H1 (cell line): ENCODE results near the gene PGD. TPM values are rescaled to one million over a fixed set of nuclear protein-coding genes. Genes with fewer than 3 reads are reported as not detected.
"Not testable (repeated sequence)": the region's sequence is repeated elsewhere in the genome, so short reads cannot be mapped to it uniquely, and the experiment has no call there.

Experiments
- CTCF ChIA-PET: fragments of 300-600 bp; sonication (Branson Sonifier 250); formaldehyde crosslinking; loops from one replicate; lab custom pipeline; 2021; ENCODE audit not compliant: partially characterized antibody; lab: Charles Lee
- POLR2A ChIA-PET: fragments of 300-600 bp; sonication (Branson Sonifier 250); formaldehyde crosslinking; loops from one replicate; lab custom pipeline; 2021; ENCODE audit warnings: inconsistent platforms; ENCODE audit not compliant: partially characterized antibody; lab: Charles Lee
- DNase-seq, 2 experiments: peaks; one replicate each; pipeline versions ENCODE4 v3.0.0 to v3.0.0-alpha.2; 2010 to 2022; ENCODE audit warnings: low spot score in 2 of 2, low read depth in 1 of 2, mixed read lengths in 1 of 2
- FAIRE-seq: peaks from 2 replicates; lab custom pipeline; 2011; peaks lifted over from hg19 to GRCh38; lab: Jason Lieb, UNC
- H2AFZ ChIP-seq: 2 replicates; pipeline ENCODE4 v1.8.1; 2012; ENCODE audit warnings: low read length, inconsistent platforms
- H2AK5ac ChIP-seq: 2 replicates; pipeline ENCODE4 v1.6.1; 2013; ENCODE audit warnings: low read depth, low read length
- H2BK120ac ChIP-seq: replicated peaks from 2 replicates; pipeline ENCODE3; 2013; ENCODE audit warnings: low read depth, low read length, inconsistent platforms
- H2BK12ac ChIP-seq: 2 replicates; pipeline ENCODE4 v1.6.1; 2013; ENCODE audit warnings: low read depth, low read length
- H2BK15ac ChIP-seq: 2 replicates; pipeline ENCODE4 v1.6.1; 2013; ENCODE audit warnings: low read length
- H2BK20ac ChIP-seq: 2 replicates; pipeline ENCODE4 v1.6.1; 2013; ENCODE audit warnings: low read length
- H2BK5ac ChIP-seq: 2 replicates; pipeline ENCODE4 v1.6.1; 2013; ENCODE audit warnings: low read depth, low read length
- H3K14ac ChIP-seq: 2 replicates; pipeline ENCODE4 v1.6.1; 2013; ENCODE audit warnings: inconsistent platforms; ENCODE audit not compliant: insufficient read length
- H3K18ac ChIP-seq: 2 replicates; pipeline ENCODE4 v1.6.1; 2013; ENCODE audit warnings: low read length; ENCODE audit errors: extremely low read depth
- H3K23ac ChIP-seq: 2 replicates; pipeline ENCODE4 v1.6.1; 2013; ENCODE audit warnings: inconsistent platforms; ENCODE audit not compliant: insufficient read length
- H3K23me2 ChIP-seq: 2 replicates; pipeline ENCODE4 v1.6.1; 2013; ENCODE audit warnings: low read depth, low read length
- H3K27ac ChIP-seq: 2 replicates; pipeline ENCODE4 v1.6.1; 2011; ENCODE audit warnings: low read depth, low read length, inconsistent platforms
- H3K27me3 ChIP-seq, 4 experiments: replicated peaks in 1 of 4; 1 replicate in 1 of 4; 2 replicates in 3 of 4; pipeline versions ENCODE4 v1.6.1 to v1.8.1; 2011 to 2013; ENCODE audit warnings: low read length in 3 of 4, mild to moderate bottlenecking in 3 of 4, inconsistent platforms in 2 of 4, mixed read lengths in 2 of 4, moderate library complexity in 1 of 4; ENCODE audit not compliant: control insufficient read depth in 3 of 4, insufficient read depth in 3 of 4; ENCODE audit errors: extremely low read depth in 1 of 4
- H3K36me3 ChIP-seq, 4 experiments: 2 replicates each; pipeline versions ENCODE4 v1.6.1 to v1.8.1; 2011 to 2013; ENCODE audit warnings: mild to moderate bottlenecking in 4 of 4, low read length in 3 of 4, moderate library complexity in 2 of 4, control low read depth in 1 of 4, inconsistent platforms in 1 of 4; ENCODE audit not compliant: insufficient read depth in 4 of 4, control insufficient read depth in 2 of 4
- H3K4ac ChIP-seq: replicated peaks from 2 replicates; pipeline ENCODE3; 2013; ENCODE audit warnings: low read length, low read depth, mixed read lengths, inconsistent platforms; ENCODE audit not compliant: insufficient read length
- H3K4me1 ChIP-seq, 4 experiments: replicated peaks in 1 of 4; 1 replicate in 1 of 4; 2 replicates in 3 of 4; pipeline versions ENCODE4 v1.6.1 to v1.8.1; 2011 to 2013; ENCODE audit warnings: low read length in 3 of 4, inconsistent platforms in 2 of 4, mixed read lengths in 1 of 4; ENCODE audit not compliant: insufficient read depth in 4 of 4, control insufficient read depth in 3 of 4
- H3K4me2 ChIP-seq, 2 experiments: 2 replicates each; pipeline versions ENCODE4 v1.6.1 to v1.8.1; 2011 to 2013; ENCODE audit warnings: low read depth in 2 of 2, low read length in 2 of 2, control low read depth in 1 of 2, inconsistent platforms in 1 of 2, mild to moderate bottlenecking in 1 of 2; ENCODE audit not compliant: insufficient read depth in 1 of 2
- H3K4me3 ChIP-seq, 4 experiments: fragments of 200-600, 300-600 bp in 1 of 4; sonication (generic), shearing (Covaris generic), sonication (Bioruptor Twin) in 1 of 4; 2 replicates each; pipeline versions ENCODE4 v1.5.1 to v1.8.1; 2011 to 2016; ENCODE audit warnings: low read length in 4 of 4, low read depth in 3 of 4, control low read depth in 2 of 4, inconsistent platforms in 2 of 4, mild to moderate bottlenecking in 2 of 4, mixed read lengths in 1 of 4, moderate library complexity in 1 of 4; ENCODE audit not compliant: insufficient read depth in 2 of 4; ENCODE audit errors: extremely low read depth in 1 of 4
- H3K56ac ChIP-seq: replicated peaks from 2 replicates; pipeline ENCODE3; 2013; ENCODE audit warnings: low read depth, mild to moderate bottlenecking, mixed read lengths, low read length, inconsistent platforms; ENCODE audit not compliant: insufficient read length
- H3K79me1 ChIP-seq: 2 replicates; pipeline ENCODE4 v1.6.1; 2013; ENCODE audit warnings: low read depth, low read length, control low read depth
- H3K79me2 ChIP-seq, 2 experiments: 2 replicates each; pipeline versions ENCODE4 v1.6.1 to v1.8.1; 2012 to 2013; ENCODE audit warnings: low read length in 2 of 2, mild to moderate bottlenecking in 2 of 2, inconsistent platforms in 1 of 2; ENCODE audit not compliant: insufficient read depth in 2 of 2, control insufficient read depth in 1 of 2
- H3K9ac ChIP-seq, 4 experiments: replicated peaks in 1 of 4; 1 replicate in 1 of 4; 2 replicates in 3 of 4; pipeline versions ENCODE4 v1.6.1 to v1.8.1; 2011 to 2013; ENCODE audit warnings: low read depth in 3 of 4, low read length in 3 of 4, control low read depth in 2 of 4, mild to moderate bottlenecking in 2 of 4, moderate library complexity in 2 of 4, inconsistent platforms in 1 of 4; ENCODE audit errors: extremely low read depth in 1 of 4
- H3K9me3 ChIP-seq, 2 experiments: 2 replicates each; pipeline versions ENCODE4 v1.6.1 to v1.8.1; 2012 to 2013; ENCODE audit warnings: mild to moderate bottlenecking in 2 of 2, moderate library complexity in 2 of 2, control low read depth in 1 of 2, inconsistent platforms in 1 of 2, low read depth in 1 of 2, low read length in 1 of 2, mixed read lengths in 1 of 2; ENCODE audit not compliant: insufficient read depth in 2 of 2
- H4K20me1 ChIP-seq, 2 experiments: replicated peaks in 1 of 2; 2 replicates each; pipeline versions ENCODE3 to v1.8.1; 2011 to 2013; ENCODE audit warnings: inconsistent platforms in 2 of 2, low read length in 2 of 2, mild to moderate bottlenecking in 1 of 2; ENCODE audit not compliant: insufficient read depth in 2 of 2, control insufficient read depth in 1 of 2
- H4K5ac ChIP-seq: 2 replicates; pipeline ENCODE4 v1.6.1; 2013; ENCODE audit warnings: low read length, low read depth, mixed read lengths, inconsistent platforms; ENCODE audit not compliant: insufficient read length
- H4K8ac ChIP-seq: 2 replicates; pipeline ENCODE4 v1.8.0; 2013; ENCODE audit warnings: mild to moderate bottlenecking, moderate library complexity, low read length, inconsistent platforms; ENCODE audit not compliant: insufficient read depth; ENCODE audit errors: extremely low read depth
- H4K91ac ChIP-seq: replicated peaks from 2 replicates; pipeline ENCODE3; 2013; ENCODE audit warnings: low read length, mixed read lengths, inconsistent platforms; ENCODE audit not compliant: insufficient read length
- WGBS, 2 experiments: shearing (Covaris generic) in 1 of 2; methylation state at CpG; one replicate each; pipeline versions ENCODE4 v1.1.6 to v1.1.7; 2013 to 2015; ENCODE audit warnings: low lambda C conversion rate in 2 of 2, mixed read lengths in 2 of 2, inconsistent platforms in 1 of 2, low coverage in 1 of 2, missing lambda C conversion rate in 1 of 2; ENCODE audit not compliant: insufficient replicate concordance in 2 of 2, insufficient coverage in 1 of 2, insufficient read length in 1 of 2; ENCODE audit errors: extremely low coverage in 1 of 2, missing lambda C conversion rate in 1 of 2; 5-methylcytosine and 5-hydroxymethylcytosine counted together
- polyA plus RNA-seq, 7 experiments: library from polyadenylated mRNA; depleted of rRNA in 3 of 7; stranded (reverse) in 5 of 7; unstranded in 2 of 7; fragments of >200 nt in 5 of 7; fragments of 200-250 nt in 2 of 7; gene quantifications; 1 replicate in 5 of 7; 2 replicates in 1 of 7; 4 replicates in 1 of 7; pipeline versions ENCODE4 v1.2.1 to v1.2.3, GENCODE V29; 2011 to 2013; ENCODE audit warnings: missing spikeins in 2 of 7, mixed read lengths in 2 of 7
- total RNA-seq: library from RNA; stranded (reverse); fragmentation: NEBNext Ultra II Directional; extraction: Animal tissue kit (Norgen Biotek cat#: 25700); gene quantifications from 2 replicates; pipeline ENCODE4 v1.2.1, GENCODE V29; 2021

PGD gene
- total and polyA plus RNA-seq, 2 of the 8 experiments (the other 6 are each of a cell fraction or from before 2014, with no cell fraction given): 191 to 331 TPM

- not testable (repeated sequence) for H2BK5ac ChIP-seq, H3K9me3 ChIP-seq, H3K4ac ChIP-seq, H3K79me1 ChIP-seq, H3K27me3 ChIP-seq, H2AFZ ChIP-seq, H2BK15ac ChIP-seq, H3K9ac ChIP-seq, H4K5ac ChIP-seq, H3K18ac ChIP-seq, H3K4me1 ChIP-seq, H4K8ac ChIP-seq, FAIRE-seq, H3K27ac ChIP-seq, H4K91ac ChIP-seq, H3K23ac ChIP-seq, H3K56ac ChIP-seq, H3K79me2 ChIP-seq, H3K4me3 ChIP-seq, H3K23me2 ChIP-seq, DNase-seq, H3K14ac ChIP-seq, H4K20me1 ChIP-seq, H2AK5ac ChIP-seq, H2BK12ac ChIP-seq, H2BK20ac ChIP-seq, H3K4me2 ChIP-seq, H2BK120ac ChIP-seq
- POLR2A ChIA-PET: interaction anchor here (1.3 to 1.7 kb wide), 2 partner anchors 8 to 18 kb away, joined by 3 to 7 read pairs; no protein-coding TSS in a partner anchor
- WGBS, 2 experiments: 96% methylated on average over 1 of the region's 1 CpG; no CpG with 5 or more reads in 1 of the 2 experiments
- CTCF ChIA-PET: interaction anchor here (0.9 to 1.3 kb wide), 3 partner anchors 13 to 49 kb away, joined by 3 read pairs; partner anchors contain the start of gene CENPS
- peaks cover 44 to 96% (median 77%) of the 10 kb centered on the region in 4 experiments for H3K36me3 ChIP-seq
Measured at GRCh38 chr1:10415967-10416366, 17.1 kb downstream of the PGD start.

DNA sequence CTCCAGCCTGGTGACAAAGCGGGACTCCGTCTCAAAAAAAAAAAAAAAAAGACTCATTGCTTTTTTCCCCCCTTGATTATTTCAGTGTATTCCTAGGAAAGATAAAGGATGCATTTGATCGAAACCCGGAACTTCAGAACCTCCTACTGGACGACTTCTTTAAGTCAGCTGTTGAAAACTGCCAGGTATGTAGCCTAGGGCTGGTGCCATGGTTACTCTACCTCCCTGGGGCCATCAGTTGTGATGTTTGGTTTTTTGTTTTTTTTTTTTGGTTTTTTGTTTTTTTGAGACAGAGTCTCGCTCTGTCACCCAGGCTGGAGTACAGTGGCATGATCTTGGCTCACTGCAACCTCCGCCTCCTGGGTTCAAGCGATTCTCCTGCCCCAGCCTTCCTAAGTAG is 19.9 kb downstream of the PGD start:
- CTCF ChIA-PET: interaction anchor here (1.1 kb wide), 1 partner anchor 11 kb away, joined by 5 read pairs; the partner anchor contains the start of gene CENPS
- FAIRE-seq, H4K91ac ChIP-seq, H3K27ac ChIP-seq, H3K23ac ChIP-seq, H3K4ac ChIP-seq, H3K4me2 ChIP-seq, H3K23me2 ChIP-seq, H4K20me1 ChIP-seq, H2AFZ ChIP-seq, H2BK120ac ChIP-seq, H3K56ac ChIP-seq, H2BK5ac ChIP-seq, H2BK15ac ChIP-seq, H3K9ac ChIP-seq, H3K9me3 ChIP-seq, H3K4me3 ChIP-seq, H2BK20ac ChIP-seq, H3K14ac ChIP-seq, H3K18ac ChIP-seq, H4K5ac ChIP-seq, H3K27me3 ChIP-seq, H3K79me2 ChIP-seq, DNase-seq, H2BK12ac ChIP-seq, H3K79me1 ChIP-seq, H3K4me1 ChIP-seq, H4K8ac ChIP-seq, H2AK5ac ChIP-seq: not testable (repeated sequence)
- peaks cover 29 to 75% (median 52%) of the 10 kb centered on the region in 4 experiments for H3K36me3 ChIP-seq
- WGBS, 2 experiments: 96% methylated on average over 8 of the region's 8 CpGs; no CpG with 5 or more reads in 1 of the 2 experiments
- POLR2A ChIA-PET: interaction anchor here (0.6 to 1.7 kb wide), 2 partner anchors 11 to 18 kb away, joined by 3 to 5 read pairs; no protein-coding TSS in a partner anchor
